SU-DHL-6 (cell line): ENCODE results near the gene SLC51B.
"Not testable (repeated sequence)": the region's sequence is repeated elsewhere in the genome, so short reads cannot be mapped to it uniquely, and the experiment has no call there.

Experiments
- H2AFZ ChIP-seq: fragments of 200-600 bp; sonication (generic); 2 replicates; pipeline ENCODE4 v1.6.1; 2014; ENCODE audit warnings: low read depth, mild to moderate bottlenecking, moderate library complexity, mixed read lengths, antibody characterized with exemption, low read length; ENCODE audit not compliant: severe bottlenecking
- H3F3A ChIP-seq: fragments of 200-600 bp; shearing (Covaris generic); 2 replicates; pipeline ENCODE4 v1.6.0; 2016; ENCODE audit warnings: antibody characterized with exemption, mild to moderate bottlenecking; ENCODE audit not compliant: insufficient read depth
- H3K27ac ChIP-seq: fragments of 200-600 bp; sonication (generic); 2 replicates; pipeline ENCODE4 v1.5.1; 2016; ENCODE audit warnings: low read depth, mild to moderate bottlenecking, low read length, moderate library complexity, mixed read lengths
- H3K27me3 ChIP-seq: fragments of 200-600 bp; sonication (generic), shearing (Covaris generic); 2 replicates; pipeline ENCODE4 v1.6.0; 2014; ENCODE audit warnings: mild to moderate bottlenecking, low read length
- H3K36me3 ChIP-seq: fragments of 200-600 bp; sonication (generic); 2 replicates; pipeline ENCODE4 v1.6.1; 2014; ENCODE audit warnings: mild to moderate bottlenecking, low read length, mixed read lengths
- H3K4me2 ChIP-seq: fragments of 300-600, 200-600 bp; shearing (Covaris generic), sonication (generic); 2 replicates; pipeline ENCODE4 v1.6.0; 2014; ENCODE audit warnings: low read length, low read depth, mild to moderate bottlenecking; ENCODE audit not compliant: poor library complexity, severe bottlenecking
- H3K4me3 ChIP-seq: fragments of 200-600 bp; sonication (generic); 2 replicates; pipeline ENCODE4 v1.5.1; 2014; ENCODE audit warnings: antibody characterized with exemption, low read length, mild to moderate bottlenecking, mixed read lengths; ENCODE audit not compliant: insufficient read depth, poor library complexity, severe bottlenecking
- H3K79me2 ChIP-seq: fragments of 200-600 bp; sonication (generic); 2 replicates; pipeline ENCODE4 v1.6.1; 2014; ENCODE audit warnings: mild to moderate bottlenecking, low read length, moderate library complexity; ENCODE audit not compliant: insufficient read depth
- H3K9ac ChIP-seq: fragments of 200-600 bp; sonication (generic); 2 replicates; pipeline ENCODE4 v1.7.0; 2014; ENCODE audit warnings: mild to moderate bottlenecking, low read length
- H3K9me2 ChIP-seq: fragments of 200-600 bp; sonication (generic); replicated peaks from 2 replicates; pipeline ENCODE4 v1.6.1; 2014; ENCODE audit warnings: low read length; ENCODE audit not compliant: insufficient read depth
- H3K9me3 ChIP-seq: fragments of 200-600 bp; sonication (generic); 2 replicates; pipeline ENCODE4 v1.6.1; 2014; ENCODE audit warnings: low read length, mixed read lengths; ENCODE audit not compliant: insufficient read depth
- H4K20me1 ChIP-seq: fragments of 200-600 bp; sonication (generic); 2 replicates; pipeline ENCODE4 v1.6.1; 2014; ENCODE audit warnings: low read depth, mild to moderate bottlenecking, antibody characterized with exemption, low read length, moderate library complexity, mixed read lengths
- EZH2phosphoT487 ChIP-seq: fragments of 200-600 bp; sonication (generic), shearing (Covaris generic); conservative IDR thresholded peaks from 2 replicates; pipeline ENCODE4 v1.6.1; 2018; ENCODE audit warnings: mild to moderate bottlenecking, antibody characterized with exemption, low read length, moderate library complexity, mixed read lengths
- TF ChIP-seq, protein P1 (sequence below): fragments of 200-600 bp; sonication (generic); IDR thresholded peaks from one replicate; pipeline ENCODE4 v1.5.1; 2017; ENCODE audit warnings: antibody characterized with exemption, mild to moderate bottlenecking, low read length, moderate library complexity; ENCODE audit not compliant: insufficient read depth, poor library complexity, severe bottlenecking

Gene SLC51B

DNA sequence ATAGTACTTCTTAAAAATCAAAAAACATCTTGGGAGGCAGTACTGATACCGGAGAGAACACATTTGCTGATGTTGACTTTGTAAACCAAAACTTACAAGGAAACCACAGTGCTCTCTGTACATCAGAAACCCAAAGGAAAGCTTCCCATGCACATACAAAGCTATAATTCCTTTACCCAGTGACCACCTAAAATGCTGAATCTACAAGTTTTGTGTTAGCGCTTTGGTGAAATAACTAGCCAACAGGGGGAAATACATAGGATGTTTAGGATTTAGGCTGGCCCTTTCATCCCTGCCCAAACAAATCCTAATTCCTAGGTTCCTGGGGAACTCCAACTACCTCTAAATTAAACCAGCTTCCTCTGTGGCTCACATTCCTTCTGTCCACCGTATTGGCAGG, 40.2 kb upstream of the SLC51B start:
- Histone ChIP-seq H2AFZ (no peak overlapping the region), H4K20me1 (no peaks in the 10 kb centered on the region), H3K4me2 (no peak overlapping the region), H3K9ac (no peak overlapping the region), H3K36me3 (no peaks in the 10 kb centered on the region; the same call in 1 of the 2 replicates), H3K9me3 (no peaks in the 10 kb centered on the region), H3K4me3 (no peak overlapping the region), H3K79me2 (no peaks in the 10 kb centered on the region), H3K27ac (no peak overlapping the region), H3F3A (no peaks in the 10 kb centered on the region; the same call in 1 of the 2 replicates), H3K9me2 (no peaks in the 10 kb centered on the region), H3K27me3 (no peaks in the 10 kb centered on the region)
- TF ChIP-seq, protein P1, sequence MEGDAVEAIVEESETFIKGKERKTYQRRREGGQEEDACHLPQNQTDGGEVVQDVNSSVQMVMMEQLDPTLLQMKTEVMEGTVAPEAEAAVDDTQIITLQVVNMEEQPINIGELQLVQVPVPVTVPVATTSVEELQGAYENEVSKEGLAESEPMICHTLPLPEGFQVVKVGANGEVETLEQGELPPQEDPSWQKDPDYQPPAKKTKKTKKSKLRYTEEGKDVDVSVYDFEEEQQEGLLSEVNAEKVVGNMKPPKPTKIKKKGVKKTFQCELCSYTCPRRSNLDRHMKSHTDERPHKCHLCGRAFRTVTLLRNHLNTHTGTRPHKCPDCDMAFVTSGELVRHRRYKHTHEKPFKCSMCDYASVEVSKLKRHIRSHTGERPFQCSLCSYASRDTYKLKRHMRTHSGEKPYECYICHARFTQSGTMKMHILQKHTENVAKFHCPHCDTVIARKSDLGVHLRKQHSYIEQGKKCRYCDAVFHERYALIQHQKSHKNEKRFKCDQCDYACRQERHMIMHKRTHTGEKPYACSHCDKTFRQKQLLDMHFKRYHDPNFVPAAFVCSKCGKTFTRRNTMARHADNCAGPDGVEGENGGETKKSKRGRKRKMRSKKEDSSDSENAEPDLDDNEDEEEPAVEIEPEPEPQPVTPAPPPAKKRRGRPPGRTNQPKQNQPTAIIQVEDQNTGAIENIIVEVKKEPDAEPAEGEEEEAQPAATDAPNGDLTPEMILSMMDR = no peak
- TF ChIP-seq EZH2phosphoT487 = no peak

DNA sequence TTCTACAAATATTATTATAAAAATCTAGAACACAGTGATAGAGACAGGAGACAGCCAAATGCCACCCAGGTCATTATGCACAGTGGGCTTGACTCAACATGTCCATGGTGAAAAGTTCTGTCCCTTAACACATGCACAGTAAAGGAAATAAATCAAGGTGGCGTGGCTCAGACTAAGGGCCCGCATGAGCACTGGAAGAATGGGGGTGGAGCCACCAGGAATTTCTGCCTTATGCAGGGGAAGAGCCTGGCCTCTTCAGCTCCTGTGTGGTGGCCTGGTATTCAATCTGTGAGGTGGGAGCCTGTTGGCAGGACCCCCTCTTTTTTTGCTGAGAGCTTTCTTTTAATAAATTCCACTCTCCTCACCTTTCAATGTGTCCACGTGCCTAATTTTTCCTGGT, 38.3 kb upstream of the SLC51B start:
- no peak overlapping the region for H3K4me3 ChIP-seq
- H3K27me3 ChIP-seq = no peaks in the 10 kb centered on the region
- H3F3A ChIP-seq = no peaks in the 10 kb centered on the region; the same call in 1 of the 2 replicates
- no peak overlapping the region for H3K4me2 ChIP-seq
- H3K9ac ChIP-seq = no peak overlapping the region
- H3K36me3 ChIP-seq = no peaks in the 10 kb centered on the region; the same call in 1 of the 2 replicates
- H3K9me2 ChIP-seq = no peaks in the 10 kb centered on the region
- no peak overlapping the region for H3K27ac ChIP-seq
- H2AFZ ChIP-seq = no peak overlapping the region
- TF ChIP-seq EZH2phosphoT487 = no peak
- TF ChIP-seq, protein P1 = no peak
- no peaks in the 10 kb centered on the region for H4K20me1 ChIP-seq
- no peaks in the 10 kb centered on the region for H3K79me2 ChIP-seq
- H3K9me3 ChIP-seq = no peaks in the 10 kb centered on the region

DNA sequence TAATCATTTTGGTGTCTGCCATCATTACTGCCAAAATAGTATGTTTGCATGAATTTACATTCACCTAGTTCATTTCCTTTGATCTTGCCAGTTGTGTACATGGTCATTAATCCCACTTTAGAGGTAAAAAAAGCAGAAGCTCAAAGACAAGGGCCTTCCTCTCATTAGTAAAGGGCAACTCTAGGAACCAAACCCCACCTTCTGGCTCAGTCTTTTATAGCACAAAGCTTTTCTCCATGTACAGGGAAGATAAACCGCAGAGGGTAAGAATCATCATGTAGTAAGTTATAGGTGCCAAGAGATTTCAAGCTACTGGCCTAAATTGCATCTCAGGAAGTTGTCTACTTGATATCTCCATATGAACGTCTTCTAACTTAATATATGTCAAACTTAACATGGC, 36.2 kb upstream of the SLC51B start:
- Histone ChIP-seq H3K36me3 (peaks cover 9% of the 10 kb centered on the region), H3K27me3 (no peaks in the 10 kb centered on the region), H3K79me2 (no peaks in the 10 kb centered on the region), H3K9me3 (no peaks in the 10 kb centered on the region), H2AFZ (no peak overlapping the region), H3F3A (no peaks in the 10 kb centered on the region; the same call in 1 of the 2 replicates), H3K4me3 (no peak overlapping the region), H3K27ac (no peak overlapping the region), H3K4me2 (no peak overlapping the region), H4K20me1 (no peaks in the 10 kb centered on the region), H3K9me2 (no peaks in the 10 kb centered on the region), H3K9ac (no peak overlapping the region)
- TF ChIP-seq, protein P1 = no peak
- TF ChIP-seq EZH2phosphoT487 = no peak

DNA sequence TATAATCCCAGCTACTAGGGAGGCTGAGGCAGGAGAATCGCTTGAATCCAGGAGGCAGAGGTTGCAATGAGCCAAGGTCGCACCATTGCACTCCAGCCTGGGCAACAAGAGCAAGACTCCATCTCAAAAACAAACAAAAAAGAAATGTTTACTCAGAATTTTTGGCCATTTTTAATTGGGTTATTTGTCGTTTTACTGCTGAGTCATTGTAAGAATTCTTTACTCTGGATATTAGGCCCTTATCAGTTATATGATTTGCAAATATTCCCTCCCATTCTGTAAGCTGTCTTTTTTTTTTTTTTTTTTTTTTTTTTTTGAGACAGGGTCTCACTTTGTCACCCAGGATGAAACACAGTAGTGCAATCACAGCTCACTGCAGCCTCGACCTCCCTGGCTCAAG, 34.0 kb upstream of the SLC51B start:
- not testable (repeated sequence) for H3K9me3 ChIP-seq, H3K9ac ChIP-seq, H3K79me2 ChIP-seq, H4K20me1 ChIP-seq, H3K27ac ChIP-seq, H3K4me3 ChIP-seq, H3K4me2 ChIP-seq, H2AFZ ChIP-seq, H3F3A ChIP-seq, H3K27me3 ChIP-seq, H3K9me2 ChIP-seq
- H3K36me3 ChIP-seq = peaks cover 17% of the 10 kb centered on the region
